GM18517 (cell line): Measurements from ENCODE around the gene CDH26.
"Not testable (repeated sequence)": the region's sequence is repeated elsewhere in the genome, so short reads cannot be mapped to it uniquely, and the experiment has no call there.

ENCODE experiments used
- ATAC-seq: cut with Tn5 transposase; IDR thresholded peaks from one replicate; pipeline ENCODE4 v1.9.1; 2021; ENCODE audit warnings: mild to moderate bottlenecking, moderate library complexity; ENCODE audit not compliant: unreplicated experiment

Gene CDH26

DNA sequence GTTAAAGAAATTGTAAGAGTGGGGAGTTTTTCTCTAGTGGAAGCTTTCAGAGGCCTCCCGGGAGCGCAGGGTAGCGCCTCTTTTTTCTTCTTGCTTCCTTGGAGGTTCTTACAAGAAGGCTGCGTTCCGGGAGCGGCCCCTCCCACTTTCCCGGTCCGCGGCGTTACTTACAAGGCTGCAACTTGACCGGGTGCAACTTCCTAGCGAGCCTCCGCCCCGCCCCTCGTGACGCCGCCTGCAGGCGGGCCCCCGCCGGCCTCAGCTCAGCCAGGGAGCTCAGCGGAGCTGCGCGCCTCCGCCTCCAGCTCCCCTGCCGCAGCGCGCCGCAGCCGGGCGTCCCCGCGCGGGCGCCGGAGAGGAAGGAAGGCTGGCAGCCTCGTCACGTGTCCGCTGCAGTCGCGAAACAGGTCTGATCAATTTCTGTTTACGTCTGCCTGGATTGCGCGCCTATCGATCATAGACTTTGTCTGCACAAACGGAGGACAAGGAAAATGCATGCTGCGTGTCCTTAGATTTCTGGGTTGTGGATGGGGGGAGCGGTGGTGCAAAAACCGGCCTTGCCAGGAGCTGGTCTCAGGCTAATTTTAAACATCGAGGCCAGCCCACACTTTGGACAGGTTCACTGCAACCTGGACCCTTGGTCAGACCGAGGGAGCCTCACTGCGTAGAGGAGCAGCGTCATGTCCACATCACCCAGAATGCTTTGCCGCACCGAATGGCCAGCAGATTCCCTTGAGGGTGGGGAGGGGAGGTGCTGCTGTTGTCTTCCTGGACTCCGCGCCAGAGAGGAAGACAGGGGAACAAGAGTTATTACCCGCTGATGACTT is 17.9 kb upstream of the CDH26 start, which contains the start of the genes FAM217B and PPP1R3D:
Gene FAM217B, plus strand, starts transcription at position 261 of the 827 bp plus-strand sequence. CDS start 3,555 bp downstream, outside the sequence.
Gene PPP1R3D, minus strand, starts transcription at position 177 of the 827 bp plus-strand sequence. CDS start 374 bp downstream, outside the sequence.
- ATAC-seq = peak; percentile 89

DNA sequence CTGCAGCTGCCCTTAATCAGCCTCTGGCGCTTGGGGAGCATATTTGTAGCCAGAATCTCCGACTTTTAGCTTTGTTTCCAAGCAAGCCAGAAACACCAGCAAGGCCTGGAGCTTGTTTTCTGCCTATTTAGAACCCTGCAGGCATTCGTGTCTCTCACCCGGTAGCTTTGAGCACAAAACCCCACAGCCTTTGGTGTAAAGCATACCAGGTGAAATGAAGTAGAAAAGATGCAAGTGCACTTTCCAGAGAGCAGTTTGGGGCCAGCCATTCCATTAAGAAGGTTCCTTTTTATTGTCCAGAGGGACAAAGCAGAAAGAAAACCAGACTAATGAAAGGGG is 17.3 kb upstream of the CDH26 start:
- peak; percentile 21 for ATAC-seq

DNA sequence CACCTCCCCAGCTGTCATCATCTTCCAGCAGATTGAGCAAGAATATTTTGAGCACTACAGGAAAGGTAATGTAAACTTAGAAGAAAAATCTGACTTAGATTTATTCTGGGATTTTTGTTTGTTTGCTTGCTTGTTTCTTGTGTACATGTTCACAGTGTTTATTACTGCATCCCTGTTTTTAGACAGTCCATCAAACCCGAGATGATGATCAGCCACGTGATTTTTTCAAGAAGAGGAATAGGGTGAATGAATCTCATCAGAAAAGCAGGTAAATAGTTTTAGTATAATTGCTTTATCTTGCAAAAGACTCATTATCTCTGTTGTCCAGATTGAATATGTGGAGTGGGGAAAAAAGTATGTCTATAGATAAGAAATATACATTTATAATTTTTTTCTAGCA is 16.0 kb upstream of the CDH26 start:
- ATAC-seq = no peak

DNA sequence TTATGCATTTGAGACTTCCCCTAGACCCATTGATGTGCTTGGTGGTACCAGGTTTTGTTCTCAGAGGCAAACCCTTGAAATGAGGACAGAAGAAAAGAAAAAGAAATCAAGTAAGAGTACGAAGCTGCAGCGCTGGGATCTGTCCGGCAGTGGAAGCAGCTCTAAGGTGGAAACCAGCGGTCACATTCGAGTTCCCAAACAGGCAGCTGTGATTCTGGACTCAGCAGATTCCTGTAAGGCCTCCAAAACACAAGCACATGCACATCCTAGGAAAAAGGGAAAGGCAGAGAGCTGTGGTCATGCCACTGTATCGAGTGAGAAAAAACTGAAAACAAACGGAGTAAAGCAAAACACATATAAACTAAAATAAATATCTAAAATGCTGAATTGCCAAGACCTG is 13.5 kb upstream of the CDH26 start:
- no peak for ATAC-seq

DNA sequence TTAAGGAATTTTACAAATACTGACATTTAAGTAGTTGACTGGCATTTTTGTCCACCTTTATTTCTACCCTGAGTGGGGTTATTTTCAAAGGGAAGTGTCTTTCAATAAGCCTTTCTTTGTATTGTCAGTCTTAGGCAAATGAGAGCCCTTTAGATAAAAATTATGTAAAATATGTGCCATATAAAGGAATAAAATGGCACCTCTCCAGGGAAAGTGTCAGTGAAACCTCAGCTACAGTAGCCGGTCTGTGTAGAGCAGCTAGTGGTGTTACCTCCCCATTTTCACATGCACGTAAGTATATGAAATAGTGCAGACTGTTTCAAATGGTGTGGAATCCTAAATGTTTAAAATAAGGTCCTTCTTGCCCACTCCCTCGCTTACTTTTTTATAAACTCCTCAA is 13.0 kb upstream of the CDH26 start:
- ATAC-seq = no peak

DNA sequence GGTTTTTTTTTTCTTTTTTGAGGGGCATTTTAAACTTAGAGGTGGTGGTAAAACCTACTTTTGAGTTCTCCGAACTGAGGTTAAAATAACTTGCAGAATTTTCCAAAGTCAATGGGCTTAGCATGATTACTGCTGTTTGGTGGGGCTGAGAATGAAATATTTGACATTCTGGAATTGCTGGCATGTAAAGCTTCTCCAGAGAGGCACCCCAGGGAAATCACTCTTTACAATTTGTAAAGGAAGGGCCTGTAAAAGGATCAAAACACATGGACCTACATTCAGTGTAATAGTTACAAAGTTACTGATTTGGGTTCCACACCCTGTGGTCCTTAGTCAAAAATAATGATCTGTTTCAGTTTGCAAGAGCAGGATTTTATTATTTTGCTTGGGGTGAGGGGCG is 12.5 kb upstream of the CDH26 start:
- ATAC-seq = no peak

DNA sequence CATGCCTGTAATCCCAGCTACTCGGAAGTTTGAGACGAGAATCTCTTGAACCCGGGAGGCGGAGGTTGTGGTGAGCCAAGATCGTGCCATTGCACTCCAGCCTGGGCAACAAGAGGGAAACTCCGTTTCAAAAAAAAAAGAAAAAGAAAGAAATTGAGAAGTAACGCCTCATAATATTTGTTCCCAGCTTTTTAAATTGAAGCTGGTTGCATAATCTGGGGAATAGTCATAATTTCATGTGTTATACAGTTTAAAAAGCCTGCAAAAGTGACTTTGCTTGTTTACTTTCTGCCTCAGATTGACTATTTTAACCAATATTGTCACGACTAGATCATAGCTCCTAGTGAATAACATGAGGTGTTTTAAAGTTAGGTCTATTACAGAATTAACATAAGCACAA is 10.8 kb upstream of the CDH26 start:
- no peak for ATAC-seq

DNA sequence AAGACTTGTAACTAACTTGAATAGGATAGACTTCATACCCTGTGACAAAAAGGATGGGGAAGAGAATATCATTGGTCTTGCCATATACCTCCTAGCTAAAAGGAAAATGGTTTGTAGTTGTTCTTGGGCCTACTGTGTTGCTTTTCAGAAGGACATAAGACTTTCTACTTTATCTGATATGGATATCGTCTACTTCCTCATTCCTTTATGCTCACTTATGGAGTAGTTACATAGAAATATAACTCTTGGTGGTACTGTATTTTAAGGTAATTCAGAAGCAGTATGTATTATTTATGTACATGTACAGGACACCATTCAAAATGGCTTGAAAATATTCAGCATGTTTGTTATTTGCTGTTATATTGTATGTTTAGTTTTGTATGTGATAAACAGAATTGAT is 10.0 kb upstream of the CDH26 start:
- ATAC-seq = no peak

DNA sequence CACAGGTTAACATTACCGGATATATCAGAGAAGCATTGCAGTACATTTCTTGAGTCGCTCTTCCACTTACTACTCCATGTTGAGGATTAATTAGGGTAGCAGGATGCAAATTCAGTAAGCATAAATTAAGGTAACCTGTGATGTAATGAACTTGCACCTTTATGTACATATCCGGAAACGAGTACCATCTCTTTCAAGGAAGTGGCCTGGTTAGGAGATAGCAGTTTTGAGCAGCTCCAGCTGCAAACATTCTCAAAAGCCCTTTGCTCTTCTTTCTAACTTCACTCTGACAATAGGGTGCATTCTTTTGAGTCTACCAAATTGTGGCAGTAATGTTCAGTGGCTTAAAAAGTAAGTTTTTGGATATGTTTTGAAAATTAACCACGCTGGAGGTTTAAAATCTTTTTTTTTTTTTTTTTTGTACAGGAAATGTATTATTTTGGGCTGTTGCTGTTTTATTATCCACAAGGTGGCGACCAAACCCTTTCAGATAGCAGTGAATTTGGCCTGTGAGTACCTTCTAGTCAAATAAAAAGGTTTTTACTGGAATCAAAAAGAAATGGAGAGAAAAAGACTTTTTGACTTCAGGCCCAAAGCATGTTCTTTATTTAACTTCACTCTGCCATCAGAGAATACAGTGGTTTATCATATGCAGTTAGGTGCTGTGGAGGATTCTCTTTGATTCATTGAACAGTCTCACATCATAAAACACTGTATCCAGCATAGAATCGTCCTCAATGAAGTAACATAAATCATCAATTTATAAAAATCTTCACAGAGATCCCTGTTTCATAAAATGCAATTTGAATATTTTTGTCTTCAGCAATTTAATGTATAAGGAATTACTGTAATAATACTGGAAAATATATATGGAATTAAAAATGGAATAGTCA is 9.1 kb upstream of the CDH26 start:
- no peak for ATAC-seq

DNA sequence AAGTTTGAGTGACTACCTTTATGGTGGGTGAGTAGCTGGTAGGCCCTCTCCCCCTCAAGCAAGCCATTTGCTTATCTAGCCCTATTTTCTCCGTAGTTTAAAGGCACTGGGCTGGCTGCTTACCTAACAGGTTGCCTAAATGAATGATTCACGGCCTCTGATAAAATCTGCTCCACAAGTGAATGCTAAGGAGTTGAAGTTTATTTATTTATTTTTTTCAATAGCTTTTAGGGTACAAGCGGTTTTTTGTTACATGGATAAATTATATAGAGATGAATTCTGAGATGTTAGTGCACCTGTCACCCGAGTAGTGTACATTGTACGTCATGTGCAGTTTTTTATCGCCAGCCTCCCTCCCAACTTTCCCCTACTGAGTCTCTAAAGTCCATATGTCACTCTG is 8.3 kb upstream of the CDH26 start:
- ATAC-seq = no peak

DNA sequence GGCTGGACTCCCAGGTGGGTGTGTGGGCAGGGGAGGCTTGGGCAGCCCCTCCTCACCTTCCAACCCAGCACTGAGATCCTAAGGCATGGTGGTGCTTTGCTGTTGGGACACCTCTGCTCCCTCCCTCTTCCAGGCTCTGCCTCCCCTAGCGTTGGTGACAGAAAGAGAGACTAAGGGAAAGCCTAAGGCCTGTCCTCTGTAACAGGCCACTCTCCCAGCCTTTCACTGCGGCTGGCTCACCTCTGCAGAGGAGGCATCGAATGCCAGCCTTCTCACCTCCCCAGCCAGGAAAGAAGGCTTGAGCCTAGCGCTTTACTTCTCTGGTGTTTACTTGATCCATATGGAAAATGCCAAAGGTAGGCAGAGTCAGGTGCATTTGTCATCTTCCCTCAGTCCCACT is 3.5 kb upstream of the CDH26 start:
- no peak for ATAC-seq

DNA sequence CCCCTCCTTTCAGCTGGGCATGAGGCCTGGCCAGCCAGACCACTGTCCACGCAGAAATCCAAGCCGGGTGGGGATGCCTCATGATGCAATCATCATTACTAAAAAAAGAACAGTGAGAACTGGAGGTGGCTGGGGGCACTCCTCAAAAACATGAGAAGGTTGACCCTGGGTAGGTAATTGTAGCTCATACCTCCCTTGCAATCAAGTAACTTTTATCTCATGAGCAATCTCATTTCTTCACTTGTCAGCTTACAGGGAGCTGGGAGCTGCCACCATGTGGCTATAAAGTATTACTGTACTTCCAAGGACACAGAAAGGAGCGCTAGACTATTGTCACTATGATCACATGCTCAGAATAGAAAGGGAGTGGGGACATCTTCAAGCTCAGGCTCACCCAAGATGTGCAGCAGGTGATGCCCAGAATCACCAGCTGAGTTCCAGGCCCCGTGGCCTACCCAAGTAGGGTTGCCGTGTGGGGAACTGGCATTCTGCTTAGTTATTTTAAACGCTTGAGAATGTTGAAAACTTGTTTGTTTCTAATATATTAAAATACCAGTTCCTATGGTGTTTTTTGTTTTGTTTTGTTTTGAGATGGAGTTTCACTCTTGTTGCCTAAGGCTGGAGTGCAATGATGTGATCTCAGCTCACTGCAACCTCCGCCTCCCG is 3.0 kb upstream of the CDH26 start:
- ATAC-seq = no peak

DNA sequence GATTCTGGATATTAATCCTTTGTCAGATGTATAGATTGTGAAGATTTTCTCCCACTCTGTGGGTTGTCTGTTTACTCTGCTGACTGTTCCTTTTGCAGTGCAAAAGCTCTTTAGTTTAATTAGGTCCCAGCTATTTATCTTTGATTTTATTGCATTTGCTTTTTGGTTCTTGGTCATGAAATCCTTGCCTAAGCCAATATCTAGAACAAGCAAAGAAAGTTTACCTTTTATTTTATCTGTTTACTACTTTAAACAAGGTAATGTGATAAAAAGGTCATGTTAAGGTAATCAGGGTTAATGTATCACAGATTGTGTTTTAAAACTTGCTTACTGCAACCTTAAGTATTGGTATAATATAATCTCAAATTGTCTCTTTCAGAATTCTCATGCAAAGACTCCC is 655 bp upstream of the CDH26 start:
- not testable (repeated sequence) for ATAC-seq

DNA sequence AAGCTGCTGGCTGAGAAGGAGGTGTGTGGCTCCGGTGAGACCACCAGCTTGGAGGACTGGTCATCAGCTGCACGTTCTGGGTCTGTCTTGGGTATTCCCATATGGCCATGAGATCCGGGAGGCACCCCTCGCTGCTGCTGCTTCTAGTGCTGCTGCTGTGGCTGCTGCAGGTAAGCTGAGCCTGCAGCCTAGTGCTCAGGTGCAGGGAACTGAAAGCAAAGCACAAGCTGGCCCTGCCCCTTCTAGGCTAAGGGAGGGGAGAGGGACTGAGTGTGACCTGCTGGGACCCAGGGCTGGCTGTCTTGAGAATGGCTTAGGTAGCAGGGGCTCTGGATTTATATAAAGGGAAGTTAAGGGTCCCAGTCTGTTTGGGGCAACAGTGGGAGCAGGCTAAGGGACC is 403 bp downstream of the CDH26 start:
- no peak for ATAC-seq

DNA sequence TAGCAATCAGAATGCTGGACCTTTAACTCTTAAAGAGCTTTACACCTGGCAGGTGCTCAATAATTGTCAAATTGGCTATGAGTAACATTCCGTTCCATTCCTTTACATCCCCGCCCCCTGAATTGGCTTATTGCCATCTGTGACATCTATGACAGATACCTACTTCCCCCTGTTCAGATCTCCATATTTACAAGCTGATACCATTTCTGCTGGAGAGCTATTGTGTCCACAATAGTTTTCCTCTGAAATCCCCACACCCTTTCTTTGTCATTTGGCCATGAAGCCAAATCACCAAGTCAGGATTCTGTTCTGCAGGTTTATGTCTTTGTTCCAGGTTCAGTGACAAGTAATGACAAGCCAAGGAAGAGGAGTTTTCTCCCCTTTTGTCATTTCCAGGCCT is 3.2 kb downstream of the CDH26 start:
- ATAC-seq = no peak

DNA sequence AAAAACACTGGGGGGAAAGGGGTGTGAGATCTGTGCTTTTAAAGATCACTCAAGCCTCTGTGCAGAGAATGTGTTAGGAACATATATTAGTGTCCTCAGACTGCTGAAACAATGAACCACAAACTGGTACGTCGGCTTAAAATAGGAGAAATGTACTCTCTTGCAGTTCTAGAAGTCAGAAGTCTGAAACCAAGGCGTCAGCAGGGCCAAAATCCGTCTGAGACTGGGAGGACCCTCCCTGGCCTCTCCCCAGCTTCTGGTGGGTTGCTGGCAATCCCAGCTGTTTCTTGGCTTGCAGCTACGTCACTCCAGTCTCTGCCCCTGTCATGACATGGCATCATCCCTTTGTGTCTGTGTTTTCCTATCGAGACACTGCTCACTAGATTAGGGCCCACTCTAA is 3.9 kb downstream of the CDH26 start:
- no peak for ATAC-seq

DNA sequence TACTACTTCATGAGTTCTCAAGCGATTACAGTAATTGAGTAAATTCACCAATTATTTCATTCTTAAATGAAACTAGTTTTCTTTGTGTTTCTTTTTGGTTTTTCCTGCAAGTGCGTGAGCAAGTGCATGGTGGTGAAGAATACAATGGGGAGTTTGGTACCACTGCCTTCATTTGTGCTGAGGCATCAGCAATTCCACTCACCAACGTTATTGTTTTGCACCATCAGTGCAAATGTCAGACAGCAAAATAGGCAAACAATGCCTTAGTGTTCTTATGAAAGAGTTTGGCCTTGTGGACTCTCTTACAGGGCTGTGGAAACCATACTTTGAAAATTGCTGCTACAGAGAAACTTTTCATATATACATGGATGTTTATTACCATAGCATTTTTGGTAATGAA is 8.2 kb downstream of the CDH26 start:
- no peak for ATAC-seq

DNA sequence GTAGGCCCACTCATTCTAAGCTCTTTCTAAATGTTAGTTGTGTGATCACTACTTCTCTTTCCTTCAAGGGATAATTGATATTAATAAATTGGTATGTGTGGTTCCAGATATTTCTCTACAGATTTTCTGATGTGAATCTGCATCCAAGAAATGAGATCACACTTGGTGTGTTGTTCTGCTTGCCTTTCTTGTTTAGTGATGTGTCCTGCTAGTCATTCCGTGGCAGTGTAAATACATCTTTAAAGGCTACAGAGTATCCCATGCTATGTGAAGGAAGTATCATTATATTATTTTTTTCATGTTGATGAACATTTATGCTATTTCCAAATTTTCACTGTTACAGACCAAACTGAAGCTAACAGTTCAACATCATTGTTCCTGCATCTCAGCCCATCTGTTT is 13.2 kb downstream of the CDH26 start:
- ATAC-seq = no peak

DNA sequence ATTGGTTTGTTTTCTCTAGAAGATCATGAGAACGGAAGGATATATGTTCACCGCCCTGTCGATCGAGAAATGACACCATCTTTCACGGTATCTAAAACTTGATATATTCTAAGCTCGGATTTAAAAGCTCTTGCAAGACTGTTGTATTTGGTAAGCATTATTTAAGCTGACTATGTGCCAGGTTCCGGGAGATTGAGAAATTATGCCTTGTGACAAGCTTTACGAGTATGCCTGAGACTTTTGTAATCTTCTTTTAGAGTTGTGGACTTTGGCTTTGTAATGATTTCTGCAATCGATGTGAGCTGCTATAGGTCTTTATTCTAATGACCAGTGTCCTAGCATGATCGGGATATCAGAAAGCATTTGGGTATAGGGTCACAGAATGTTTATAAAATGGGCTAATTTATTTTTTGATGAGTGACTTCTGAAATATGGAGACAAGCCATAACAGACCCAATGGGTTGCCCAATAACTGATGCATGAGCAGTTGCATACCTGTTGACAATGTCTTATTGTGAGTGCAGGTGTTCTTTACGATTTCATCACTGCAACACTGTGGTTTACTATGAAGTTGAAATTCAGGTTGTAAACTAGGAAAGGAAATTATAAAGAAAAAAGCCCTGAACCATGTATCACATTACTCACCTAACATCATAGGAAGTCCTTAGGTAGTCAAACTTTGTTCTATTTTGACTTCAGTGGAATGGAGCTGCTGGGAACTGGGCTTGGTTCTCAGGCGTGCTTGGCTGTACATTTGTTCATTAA is 14.0 kb downstream of the CDH26 start:
- no peak for ATAC-seq

DNA sequence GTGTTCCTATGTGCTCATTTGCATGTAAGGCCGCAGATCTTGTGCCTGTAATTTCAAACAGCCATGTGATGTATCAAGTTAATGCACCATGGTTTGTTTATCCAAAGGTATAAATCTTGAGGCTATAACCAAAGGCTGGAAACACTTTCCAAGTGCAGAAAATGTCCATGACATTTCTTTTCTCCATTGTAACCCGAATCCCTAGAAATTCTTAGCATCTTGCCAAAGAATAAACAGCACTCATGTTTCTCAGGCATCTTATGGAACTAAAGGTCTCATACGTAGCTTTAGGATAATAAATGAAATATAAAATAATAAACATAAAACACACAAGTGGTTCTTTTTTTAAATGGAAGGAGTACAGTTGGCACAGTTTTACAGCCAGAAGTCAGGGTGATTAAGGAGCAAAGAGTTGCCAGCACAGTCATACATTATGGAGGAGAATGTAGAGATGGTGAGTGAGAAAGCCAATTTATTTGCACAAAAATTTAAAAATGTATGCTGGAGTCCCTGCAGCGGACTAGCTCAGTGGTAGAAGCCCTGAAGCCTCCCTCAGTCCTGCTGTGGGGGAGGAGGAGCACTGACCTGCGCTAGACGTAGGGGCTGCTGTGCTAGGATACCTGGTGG is 18.0 kb downstream of the CDH26 start:
- no peak for ATAC-seq
